Activated naive CD4-positive, alpha-beta T cell treated with anti-CD3 and anti-CD28 coated beads, Interleukin-2, amount 50 U/mL, for 16 hours (primary cell): ENCODE measurements around the gene SPATA46.
"Not testable (repeated sequence)": the region's sequence is repeated elsewhere in the genome, so short reads cannot be mapped to it uniquely, and the experiment has no call there.

Experiments used
- DNase-seq: peaks from one replicate; pipeline ENCODE4 v3.0.0-alpha.2; 2020

The SPATA46 gene, protein sequence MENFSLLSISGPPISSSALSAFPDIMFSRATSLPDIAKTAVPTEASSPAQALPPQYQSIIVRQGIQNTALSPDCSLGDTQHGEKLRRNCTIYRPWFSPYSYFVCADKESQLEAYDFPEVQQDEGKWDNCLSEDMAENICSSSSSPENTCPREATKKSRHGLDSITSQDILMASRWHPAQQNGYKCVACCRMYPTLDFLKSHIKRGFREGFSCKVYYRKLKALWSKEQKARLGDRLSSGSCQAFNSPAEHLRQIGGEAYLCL

DNA sequence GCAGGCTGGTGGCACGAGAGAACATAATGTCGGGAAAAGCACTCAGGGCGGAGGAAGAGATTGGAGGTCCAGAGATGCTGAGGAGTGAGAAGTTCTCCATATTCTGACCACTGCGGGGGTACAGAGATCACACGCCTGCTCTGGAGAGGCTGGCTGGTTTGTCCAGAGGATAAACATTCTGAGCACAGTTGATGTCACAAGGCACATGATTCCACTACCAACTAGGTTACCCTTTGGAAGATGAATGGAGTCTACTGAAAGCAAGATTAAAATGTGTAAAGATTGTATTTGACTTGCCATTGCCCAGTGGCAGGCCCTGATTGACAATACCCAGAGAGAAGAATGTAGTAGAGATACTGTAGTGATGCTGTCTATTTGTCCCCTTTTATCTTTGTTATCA lies at the start of gene SPATA46:
TSS of gene SPATA46 (minus strand) at position 164 of the 400 bp plus-strand sequence. CDS start at position 100, 64 bp downstream.
- DNase-seq, result no peak

- no peak for DNase-seq
Measured at GRCh38 chr1:162422662-162423375, 46.2 kb upstream of the SPATA46 start.

DNA sequence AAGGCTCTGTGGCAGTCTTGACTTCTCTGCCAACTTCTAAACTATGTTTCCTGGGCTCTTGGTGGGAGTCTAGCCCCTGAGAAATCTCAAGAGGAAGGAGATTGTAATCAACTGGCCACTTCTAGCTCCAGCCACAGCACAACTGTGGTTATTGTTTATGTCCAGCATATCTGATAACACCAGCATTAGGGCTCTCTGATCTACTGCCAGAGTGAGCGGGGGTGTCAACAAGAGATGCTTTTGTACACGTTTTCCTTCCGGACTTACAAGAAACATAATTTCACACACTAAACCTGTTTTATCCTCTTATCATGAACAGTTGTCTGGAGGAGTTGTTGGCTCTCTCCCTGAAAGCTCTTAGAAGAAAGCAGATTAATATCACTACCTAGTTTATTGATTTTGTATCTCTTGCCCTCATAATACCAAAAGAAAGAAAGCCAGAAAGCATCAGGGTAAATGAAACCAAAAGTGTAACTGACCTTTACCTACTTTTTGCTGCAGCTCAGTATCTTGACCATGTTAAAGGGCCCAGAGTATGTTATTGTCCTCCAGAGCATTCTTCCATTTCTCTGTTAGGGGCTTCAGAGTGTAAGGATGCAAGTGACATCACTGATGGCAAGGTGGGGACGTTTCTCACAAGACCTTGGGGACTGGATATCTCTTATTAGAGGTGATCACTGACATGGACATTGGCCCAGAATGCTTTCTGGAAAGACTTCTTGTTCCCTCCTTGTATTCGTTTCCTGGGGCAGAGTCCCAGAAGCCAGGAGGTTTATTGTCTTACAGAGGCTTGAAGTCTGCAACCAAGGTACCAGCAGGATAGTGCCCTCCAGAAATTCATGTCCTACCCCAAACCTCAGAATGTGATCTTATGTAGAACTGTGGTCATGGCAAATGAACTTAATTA lies 44.9 kb upstream of the SPATA46 start:
- DNase-seq, result no peak

GRCh38 chr1:162420120-162420519 lies 43.5 kb upstream of the SPATA46 start:
- DNase-seq, result no peak

DNA sequence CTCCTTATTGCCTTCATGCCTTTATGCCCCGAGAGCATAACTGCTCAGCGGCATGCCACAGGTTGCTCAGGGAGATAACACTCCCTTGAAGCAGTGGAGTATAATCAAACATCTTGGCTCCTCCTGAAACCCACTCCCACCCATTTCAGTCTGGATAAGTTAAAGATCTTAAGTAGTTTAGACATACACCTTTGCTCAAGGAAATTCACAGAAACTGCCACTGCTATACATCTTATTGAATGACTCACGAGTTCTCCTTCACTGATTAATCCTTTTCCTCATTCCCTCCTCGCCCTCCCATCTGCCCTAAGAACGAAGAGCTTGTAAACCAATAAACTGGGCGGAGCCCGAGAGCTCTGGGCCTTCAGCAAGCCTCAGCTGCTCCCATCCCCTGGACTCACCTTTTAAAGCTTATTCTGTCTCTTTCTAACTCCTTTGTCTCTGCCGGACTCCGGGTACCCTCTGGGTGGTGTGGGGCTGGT lies 42.8 kb upstream of the SPATA46 start:
- not testable (repeated sequence) for DNase-seq

GRCh38 chr1:162418584-162418983 lies 41.9 kb upstream of the SPATA46 start:
- not testable (repeated sequence) for DNase-seq

DNA sequence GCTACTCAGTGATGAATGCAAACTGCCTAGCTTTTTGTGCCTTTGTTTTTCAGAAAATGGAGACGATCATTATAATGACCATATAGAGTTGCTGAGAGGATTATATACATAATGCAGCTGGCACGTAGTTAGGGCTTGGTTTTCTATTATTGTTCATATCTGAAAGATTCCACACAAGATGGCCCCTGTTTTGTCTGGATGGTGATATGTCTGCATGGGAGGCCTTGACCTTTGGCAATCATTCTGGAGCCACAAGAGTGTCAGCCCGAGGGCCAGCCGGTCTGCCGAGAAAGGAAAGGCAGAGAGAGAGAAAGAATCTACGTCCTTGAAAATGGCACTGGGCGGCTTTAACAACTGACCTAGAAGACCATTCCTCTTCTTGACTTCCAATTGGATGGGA lies 41.0 kb upstream of the SPATA46 start:
- DNase-seq, result no peak

DNA sequence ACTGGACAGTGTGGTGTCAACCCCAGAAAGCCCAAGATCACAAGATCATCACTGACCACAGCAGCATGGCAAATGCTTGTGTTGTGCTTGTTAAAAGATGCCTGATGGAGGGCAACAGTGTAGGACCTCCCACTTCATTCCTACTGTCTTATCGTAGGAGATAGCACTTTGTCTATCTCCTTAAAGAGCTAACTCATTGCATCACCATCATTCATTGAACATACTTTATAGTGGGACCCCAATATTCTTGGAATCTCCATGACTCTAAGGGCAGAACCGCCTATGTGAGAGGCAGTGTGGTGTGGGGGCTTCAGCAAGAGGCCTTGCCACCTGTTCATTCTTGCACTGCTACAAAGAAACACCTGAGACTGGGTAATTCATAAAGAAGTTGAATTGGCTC lies 40.3 kb upstream of the SPATA46 start:
- DNase-seq, result no peak

DNA sequence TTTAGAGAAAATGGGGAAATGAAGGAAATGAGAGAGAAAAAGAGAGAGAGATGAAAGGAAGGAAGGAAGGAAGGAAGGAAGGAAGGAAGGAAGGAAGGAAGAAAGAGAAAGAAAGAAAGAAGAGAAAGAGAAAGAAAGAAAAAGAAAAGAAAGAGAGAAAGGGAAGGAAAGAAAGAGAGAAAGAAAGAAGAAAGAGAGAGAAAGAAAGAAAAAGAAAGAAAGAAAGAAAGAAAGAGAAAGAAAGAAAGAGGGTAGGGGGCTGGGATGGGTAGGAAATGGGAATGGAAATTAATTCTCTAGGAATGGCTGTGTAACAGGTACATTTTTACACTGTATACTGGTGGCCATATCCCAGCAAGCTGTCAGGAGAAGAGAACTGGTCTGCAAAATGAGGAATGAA lies 39.6 kb upstream of the SPATA46 start:
- no peak for DNase-seq

DNA sequence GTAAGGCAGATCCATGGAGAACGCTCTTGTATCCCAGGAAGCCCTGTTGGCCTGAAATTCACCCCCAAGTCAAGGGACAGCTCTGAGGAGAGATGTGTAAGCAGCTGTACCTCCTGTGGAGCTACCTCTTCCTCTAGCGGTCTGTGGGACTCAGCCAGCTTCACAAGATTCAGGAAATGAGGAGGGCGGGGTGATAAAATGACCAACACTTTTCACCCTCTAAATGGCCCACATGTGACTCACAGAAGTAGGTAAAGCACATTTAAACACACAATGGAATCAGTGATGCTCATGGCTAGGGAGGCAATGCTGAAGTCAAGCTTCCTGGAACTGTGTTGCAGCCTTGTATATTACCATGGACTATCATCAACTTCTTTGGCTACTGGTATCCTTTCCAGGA lies 35.3 kb upstream of the SPATA46 start, which contains the start of gene SH2D1B:
TSS of gene SH2D1B (minus strand) at position 135 of the 400 bp plus-strand sequence. CDS start at position 15, 120 bp downstream.
- no peak for DNase-seq

GRCh38 chr1:162407539-162407938 lies 30.9 kb upstream of the SPATA46 start:
- no peak for DNase-seq

GRCh38 chr1:162406811-162407210 lies 30.2 kb upstream of the SPATA46 start:
- DNase-seq, result no peak

DNA sequence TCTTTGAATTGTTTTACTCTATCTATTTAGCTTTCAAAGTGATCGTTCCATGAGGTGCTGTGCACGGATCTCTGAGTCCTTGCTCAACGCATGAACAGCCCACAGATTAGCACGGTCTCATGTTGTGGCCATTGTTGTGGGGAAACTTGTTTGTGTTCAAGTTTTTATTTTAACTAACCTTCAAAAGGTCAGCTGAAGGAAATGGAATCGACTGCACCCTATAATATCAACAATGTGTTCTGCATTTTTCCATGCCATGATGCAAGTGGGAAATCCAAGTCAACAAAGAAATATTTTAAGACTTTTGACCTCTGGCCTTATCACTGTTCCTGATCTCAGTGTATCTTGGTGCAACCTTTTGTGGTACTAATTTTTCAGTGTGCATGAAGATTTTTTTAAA lies 29.1 kb upstream of the SPATA46 start:
- DNase-seq, result no peak

GRCh38 chr1:162404550-162405160 lies 28.0 kb upstream of the SPATA46 start:
- DNase-seq, result no peak

- no peak for DNase-seq
Measured at GRCh38 chr1:162400790-162401355, 24.2 kb upstream of the SPATA46 start.

GRCh38 chr1:162398999-162399580 lies 22.4 kb upstream of the SPATA46 start:
- DNase-seq, result no peak

DNA sequence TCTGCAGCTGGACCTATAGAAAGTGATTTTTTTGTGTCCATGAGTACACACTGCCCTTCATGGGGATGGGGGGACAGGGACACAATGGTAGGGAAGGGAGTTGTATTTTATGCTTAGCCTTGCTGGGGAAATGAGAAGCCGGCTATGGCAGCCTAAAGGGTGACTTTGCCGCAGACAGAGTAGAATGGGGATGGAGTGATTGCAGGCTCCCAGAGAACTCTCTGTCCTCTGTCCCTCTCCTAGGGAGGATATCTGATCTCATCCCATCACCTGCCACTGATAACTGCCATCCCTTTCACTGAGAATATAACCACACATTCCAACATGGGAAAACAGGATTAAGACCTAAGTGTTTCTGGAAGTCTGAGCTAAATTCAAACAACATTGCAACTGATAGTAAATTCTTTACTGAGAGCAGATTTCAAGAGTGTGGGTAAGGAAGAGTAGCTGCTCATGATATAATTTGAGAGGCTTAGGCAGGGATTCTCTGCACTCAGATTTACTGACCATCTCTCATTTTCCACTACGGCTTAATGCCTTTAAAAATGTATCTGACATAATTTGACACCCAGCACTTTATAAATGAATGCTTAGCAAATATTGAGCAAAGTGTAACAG lies 21.4 kb upstream of the SPATA46 start:
- no peak for DNase-seq

GRCh38 chr1:162397039-162397448 lies 20.4 kb upstream of the SPATA46 start:
- DNase-seq, result no peak

DNA sequence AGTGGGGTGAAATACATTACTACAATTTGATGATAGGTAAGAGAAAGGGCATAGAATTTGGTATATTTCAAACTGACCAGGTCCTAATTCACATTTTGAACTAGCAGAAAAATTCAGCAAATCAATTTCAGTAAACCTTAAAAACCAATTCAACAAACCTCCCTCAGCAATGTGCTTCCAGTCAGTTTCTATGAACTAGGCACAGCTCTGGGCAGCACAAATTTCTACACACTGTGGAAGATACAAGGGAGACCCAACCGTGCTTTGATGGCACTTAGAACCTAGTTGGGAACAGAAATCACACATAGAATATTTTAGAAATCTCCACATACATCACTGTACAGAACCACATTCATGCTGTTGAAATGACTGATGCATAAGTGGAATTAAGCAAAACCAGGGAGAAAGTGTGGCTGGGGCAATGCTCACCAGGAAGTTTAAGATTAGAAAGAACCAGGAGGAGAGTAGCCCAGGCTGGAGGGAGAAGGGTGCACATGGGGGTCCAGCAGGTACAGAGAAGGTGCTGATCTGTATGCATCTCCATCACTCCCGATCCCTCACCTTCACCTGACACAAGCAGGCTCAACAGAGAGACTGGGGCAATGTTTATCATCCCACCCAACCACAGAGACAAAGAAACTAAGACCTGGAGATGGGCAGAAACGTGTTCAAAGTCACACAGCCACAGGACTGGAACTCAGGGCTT lies 19.7 kb upstream of the SPATA46 start:
- no peak for DNase-seq

DNA sequence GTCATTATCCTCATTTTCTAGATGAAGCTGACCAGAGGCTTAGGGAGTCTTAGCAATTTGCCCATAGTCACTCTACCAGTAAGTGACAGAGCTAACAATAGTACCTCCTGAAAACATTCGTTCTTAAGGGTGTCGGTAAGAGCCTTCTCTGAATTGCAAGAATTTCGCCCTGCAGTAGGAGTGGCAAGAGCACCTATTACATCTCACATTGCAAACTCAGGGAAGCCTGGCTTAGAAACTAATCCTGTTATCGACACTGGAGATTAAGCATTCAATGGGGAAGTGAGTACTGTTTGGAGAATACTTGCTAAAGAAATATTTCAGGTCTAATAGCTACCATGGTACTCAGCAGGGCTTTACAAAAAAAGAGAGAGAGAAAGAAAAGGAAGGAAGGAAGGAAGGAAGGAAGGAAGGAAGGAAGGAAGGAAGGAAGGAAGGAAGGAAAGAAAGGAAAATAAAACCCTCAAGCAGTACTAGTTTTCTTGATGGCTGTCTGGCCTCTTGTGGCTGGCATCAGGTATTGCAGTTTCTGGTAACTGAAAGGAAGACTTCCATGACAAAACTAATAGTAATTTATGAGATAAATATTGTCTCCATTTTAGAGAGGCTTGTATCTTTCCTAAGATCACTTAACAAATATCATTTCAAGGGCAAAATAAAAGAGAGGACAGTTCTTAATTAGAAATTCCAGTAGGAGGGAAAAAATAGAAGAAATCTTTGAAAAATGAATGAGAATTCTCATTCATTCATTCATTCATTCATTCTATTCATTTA lies 15.3 kb upstream of the SPATA46 start:
- DNase-seq, result no peak
